NCI-H82 (cell line): ENCODE results near the gene ZNF593OS.

Experiments used
- DNase-seq: peaks from one replicate; lab custom pipeline; 2025; lab: John Stamatoyannopoulos, UW

The ZNF593OS gene

DNA sequence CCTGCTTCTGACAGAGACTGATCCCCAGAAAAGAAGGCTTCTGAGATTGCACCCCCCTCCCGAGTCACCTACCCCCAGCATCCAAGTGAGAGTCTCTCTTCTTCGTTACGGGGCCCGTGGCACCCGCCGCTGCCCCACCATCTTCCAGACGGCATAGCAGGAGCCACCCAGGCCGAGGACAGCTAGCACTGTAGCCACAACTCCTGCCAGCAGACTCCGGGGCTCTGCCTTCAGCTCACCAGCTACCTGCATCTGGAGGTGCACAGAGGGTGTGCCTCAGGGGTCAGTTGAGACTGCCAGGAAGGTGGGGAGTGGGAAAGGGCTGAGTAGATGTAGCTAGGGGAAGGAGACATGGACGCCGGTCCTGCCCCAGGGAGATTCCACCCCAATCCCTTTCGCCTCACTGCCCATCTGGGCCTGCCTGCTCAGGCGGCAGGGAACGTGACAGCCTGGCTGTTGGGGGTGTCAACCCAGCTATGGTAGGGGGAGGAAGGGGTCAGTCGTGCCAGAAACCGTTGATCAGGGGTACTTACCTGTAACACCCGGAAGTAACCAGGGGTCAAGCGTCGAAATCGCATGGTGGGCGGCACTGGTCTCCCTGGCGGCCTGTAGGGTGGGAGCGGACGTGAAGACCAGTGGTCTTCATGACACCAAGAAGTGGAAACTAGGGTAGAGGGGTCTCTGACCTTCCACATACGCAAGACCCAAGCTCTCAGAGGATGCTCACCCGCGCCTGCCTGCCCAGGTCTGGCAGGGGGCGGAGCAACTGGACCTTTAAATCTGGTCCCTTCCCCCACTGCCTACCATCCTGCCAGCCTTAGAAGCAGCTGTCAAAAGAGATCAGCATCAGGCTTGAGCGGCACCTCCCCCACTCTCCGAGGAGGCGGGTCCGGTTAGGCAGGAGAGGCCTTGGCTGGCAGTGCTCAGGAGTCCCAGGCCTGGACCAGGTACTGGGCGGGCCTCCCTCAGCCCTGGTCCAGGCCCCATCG is at the start of gene ZNF593OS:
TSS of gene ZNF593OS (minus strand) at position 749 of the 989 bp plus-strand sequence. CDS start at position 578, 171 bp downstream.
- DNase-seq, result peak; percentile 87

GRCh38 chr1:26221094-26221493 is 49.5 kb upstream of the ZNF593OS start:
- no peak for DNase-seq

- DNase-seq, result peak; percentile 33
Measured at GRCh38 chr1:26220199-26220912, 48.7 kb upstream of the ZNF593OS start.

DNA sequence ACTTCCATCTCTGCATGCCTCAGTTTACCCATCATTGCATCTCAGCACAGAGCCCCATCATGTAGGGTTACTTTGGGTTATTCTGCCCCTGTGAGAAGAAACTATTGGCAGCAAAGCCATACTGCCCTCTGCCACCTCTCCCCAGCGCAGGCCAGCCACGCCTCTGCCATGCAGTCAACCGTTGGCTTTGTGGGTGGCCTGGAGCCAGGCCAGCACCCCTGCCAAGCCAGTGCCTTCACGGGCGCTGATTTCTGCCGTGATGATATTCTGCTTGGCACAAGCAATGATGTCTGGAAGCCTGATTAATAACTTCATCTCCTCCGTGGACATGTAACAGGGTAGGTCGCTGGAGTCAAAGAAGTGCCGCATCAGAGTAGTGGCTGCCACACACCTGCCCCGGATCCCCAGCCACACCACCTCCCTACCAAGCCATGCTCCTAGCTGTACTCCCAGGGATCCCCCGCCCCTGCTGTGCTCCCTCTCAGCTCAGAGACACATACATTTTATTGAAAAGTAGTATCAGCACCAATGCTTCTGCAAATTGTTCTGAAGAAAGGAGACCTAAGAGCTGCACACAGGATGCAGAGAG is 47.4 kb upstream of the ZNF593OS start:
- DNase-seq, result no peak

DNA sequence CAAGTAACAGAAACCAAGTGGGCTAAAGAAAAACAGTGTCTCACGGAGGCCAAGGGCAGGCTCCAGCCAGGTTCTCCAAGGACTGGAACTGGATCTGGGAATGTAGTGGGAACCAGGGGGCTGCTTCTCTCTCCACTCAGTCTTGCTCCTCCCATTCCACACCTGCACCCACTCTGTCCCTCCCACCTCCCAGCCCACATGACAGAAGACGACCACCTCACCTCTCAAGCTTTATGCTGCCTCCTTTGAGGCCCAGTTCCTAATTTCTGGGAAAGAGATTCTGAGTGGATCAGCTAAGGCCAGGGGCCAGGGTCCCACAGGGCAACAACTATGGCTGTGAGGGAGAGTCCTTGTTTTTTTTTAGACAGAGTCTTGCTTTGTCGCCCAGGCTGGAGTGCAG is 43.6 kb upstream of the ZNF593OS start:
- no peak for DNase-seq

GRCh38 chr1:26213335-26213905 is 41.8 kb upstream of the ZNF593OS start:
- no peak for DNase-seq

DNA sequence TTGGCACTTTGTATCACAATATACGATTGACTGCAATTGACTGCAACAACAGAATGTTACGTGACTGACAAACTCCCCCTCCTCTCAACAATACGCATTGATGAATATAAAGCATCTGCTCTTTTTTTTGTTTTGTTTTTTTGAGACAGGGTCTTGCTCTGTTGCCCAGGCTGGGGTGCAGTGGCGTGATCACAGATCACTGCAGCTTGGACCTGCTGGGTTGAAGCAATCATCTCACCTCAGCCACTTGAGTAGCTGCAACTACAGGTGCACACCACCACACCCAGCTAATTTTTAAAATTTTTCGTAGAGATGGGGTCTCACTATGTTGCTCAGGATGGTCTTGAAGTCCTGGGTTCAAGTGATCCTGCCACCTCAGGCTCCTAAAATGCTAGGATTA is 41.1 kb upstream of the ZNF593OS start:
- DNase-seq, result no peak

- DNase-seq, result peak; percentile 75
Measured at GRCh38 chr1:26210147-26210870, 38.7 kb upstream of the ZNF593OS start.

DNA sequence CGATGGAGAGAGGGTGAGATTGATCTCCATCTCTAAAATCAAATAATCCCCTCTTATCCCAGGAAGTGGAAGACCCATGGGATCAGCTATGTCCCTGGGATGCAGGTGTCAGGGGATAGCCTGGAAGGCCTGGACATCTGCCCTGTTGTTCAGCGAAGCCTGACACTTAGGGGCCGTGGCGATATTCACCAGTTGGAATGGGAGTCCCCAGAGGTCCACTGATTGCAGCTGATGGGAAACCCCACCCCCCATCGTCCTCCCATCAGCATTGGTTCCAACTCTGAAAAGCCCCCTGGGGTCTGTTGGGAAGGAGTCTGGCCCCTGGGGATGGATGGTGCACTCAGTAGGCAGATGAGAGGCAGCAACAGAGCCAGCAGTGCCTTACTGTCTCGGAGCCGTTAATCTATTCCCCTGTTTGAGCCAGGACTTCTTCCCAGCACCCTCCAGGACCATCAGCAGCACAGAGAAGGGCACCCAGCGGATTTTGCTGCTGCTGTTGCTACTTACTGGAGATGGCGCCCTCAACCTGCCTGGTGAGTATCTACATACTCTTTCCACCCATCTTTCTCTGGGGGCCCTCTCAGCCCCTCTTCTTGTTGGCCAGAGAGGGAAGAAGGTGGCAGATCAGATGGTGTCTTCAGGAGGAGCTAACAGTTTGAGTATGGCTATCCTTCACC is 32.1 kb upstream of the ZNF593OS start:
- DNase-seq, result peak; percentile 57

DNA sequence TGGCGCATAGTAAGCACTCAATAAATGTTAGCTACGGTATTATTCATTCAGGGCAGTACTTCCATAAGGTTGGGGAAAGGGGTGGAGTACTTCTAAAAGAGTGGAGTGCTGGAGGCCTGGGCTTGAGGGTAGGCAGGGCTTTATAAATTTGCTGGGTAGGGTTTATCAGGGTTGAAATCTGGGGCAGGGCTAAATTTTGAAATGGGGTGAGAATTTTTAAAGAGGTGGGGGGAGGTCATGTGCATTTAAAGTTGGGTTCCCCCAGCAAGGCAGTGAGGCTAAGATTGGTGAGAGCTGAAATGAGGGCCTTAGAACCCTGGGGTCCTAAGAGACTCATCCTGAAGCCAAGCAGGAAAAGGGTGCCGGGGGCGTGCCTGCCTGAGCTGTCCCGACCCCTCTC is 28.8 kb upstream of the ZNF593OS start:
- DNase-seq, result no peak

- DNase-seq, result no peak
Measured at GRCh38 chr1:26197813-26198212, 26.2 kb upstream of the ZNF593OS start.

DNA sequence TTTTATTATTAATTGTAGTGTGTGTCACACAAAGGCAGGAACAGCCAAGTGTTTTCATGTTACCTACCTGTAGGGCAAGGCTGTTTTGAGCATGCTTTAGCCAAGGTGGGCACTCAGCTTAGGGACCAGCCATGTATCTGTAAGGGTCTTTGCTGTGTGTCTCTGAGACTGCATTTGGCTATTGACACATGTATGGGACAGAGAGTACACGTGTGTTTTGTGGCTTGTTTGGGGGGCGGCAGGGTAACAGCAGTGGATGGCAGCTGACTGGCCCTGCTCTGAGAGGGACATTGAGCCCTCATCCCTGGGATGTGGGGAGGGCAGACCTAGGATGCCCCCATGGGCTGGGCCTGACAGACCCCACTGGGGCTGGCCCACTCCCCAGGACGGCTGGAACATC is 25.7 kb upstream of the ZNF593OS start:
- DNase-seq, result no peak

GRCh38 chr1:26195805-26196204 is 24.2 kb upstream of the ZNF593OS start:
- no peak for DNase-seq

GRCh38 chr1:26191739-26192138 is 20.1 kb upstream of the ZNF593OS start:
- no peak for DNase-seq

GRCh38 chr1:26190373-26190987 is 18.8 kb upstream of the ZNF593OS start, which contains the start of gene CATSPER4:
Gene CATSPER4, plus strand, starts transcription at chr1:26190602. Its CDS starts 26 bp downstream, at chr1:26190628.
- DNase-seq, result peak; percentile 80

DNA sequence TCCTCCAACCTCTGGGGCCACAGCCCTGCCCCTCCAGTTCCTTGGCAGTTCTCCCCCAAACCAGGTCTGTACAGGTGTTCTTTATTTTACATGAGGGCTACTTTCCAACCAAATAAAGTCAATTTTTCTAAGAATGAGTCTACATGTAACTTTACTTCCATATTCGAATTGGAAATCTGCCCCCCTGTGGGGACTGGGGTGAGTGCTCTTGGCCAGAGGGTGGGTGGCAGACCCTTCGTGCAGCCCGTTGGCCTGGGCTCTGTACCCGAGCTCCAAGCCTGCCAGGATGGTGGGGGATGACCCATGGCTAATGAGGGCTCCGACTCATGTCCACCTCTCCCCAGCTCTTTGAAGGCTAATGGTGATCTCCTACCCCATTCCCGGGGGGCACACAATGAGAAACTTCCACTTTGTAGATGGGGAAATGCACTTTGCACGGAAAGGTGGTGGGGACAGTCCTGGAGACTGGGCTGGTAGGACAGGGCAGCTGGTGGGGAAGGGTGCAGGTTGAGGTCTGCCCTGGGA is 18.2 kb upstream of the ZNF593OS start:
- no peak for DNase-seq

DNA sequence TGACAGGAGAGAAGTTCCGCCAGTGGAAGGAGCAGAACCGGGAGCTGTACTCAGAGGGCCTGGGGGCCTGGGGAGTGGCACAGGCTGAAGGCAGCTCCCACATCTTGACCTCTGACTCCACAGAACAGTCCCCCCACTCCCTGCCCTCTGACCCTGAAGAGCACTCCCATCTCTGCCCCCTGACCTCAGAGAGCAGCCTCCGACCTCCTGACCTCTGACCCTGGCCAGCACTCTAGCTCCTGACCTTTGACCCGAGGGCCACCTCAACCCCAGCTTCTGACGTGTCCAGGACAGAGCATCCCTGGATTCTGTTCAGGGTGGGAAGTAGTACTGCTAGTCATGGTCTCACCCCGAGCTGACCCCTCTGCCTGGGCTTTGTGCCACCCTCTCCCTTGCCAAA is 17.7 kb upstream of the ZNF593OS start:
- no peak for DNase-seq

DNA sequence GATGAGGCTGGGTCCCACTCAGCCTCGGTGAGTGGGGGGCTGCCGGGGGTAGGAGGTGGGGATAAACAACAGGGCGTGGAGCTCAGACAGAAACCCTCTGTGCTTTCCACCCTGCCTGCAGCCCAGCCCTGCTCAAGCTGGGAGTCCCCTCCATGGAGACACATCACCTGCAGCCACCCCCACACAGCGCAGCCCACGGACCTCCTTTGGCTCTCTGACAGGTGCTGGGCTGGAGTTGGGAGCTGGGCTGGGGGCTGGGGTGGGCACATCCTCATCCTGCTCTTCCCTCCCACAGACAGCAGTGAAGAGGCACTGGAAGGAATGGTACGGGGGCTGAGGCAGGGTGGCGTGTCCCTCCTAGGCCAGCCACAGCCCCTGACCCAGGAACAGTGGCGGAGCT is 16.8 kb upstream of the ZNF593OS start:
- no peak for DNase-seq

DNA sequence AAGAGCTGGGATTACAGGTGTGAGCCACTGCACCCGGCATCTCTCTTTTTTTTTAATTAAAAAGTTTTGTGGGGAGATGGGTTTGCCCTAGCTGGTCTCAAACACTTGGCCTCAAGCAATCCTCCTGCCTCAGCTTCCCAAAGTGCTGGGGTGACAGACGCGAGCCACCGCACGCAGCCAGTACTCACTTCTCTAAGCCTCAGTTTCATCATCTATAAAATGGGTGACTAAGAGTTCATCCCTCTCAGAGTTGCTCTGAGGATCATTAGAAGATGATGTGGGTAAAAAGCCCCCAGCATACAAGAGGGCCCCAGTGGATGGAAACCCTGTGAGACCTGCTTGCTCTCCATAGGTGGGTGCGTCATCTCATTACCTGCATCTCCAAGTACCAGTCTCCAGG is 16.2 kb upstream of the ZNF593OS start:
- no peak for DNase-seq

- no peak for DNase-seq
Measured at GRCh38 chr1:26184883-26185282, 13.3 kb upstream of the ZNF593OS start.
